Calu3 (cell line): ENCODE results near the gene CCDC34. TPM values are rescaled to one million over a fixed set of nuclear protein-coding genes. Genes with fewer than 3 reads are reported as not detected.

Experiments used
- BruUV-seq: library from RNA; stranded (reverse); fragments of 400-500 nt; replicated peaks from 2 replicates; lab custom pipeline; 2021; lab: Mats Ljungman, UMichigan
- CTCF ChIA-PET: fragments of 300-600 bp; sonication (Branson Sonifier 250); formaldehyde crosslinking; loops from one replicate; lab custom pipeline; 2022; ENCODE audit warnings: antibody characterized with exemption; lab: Charles Lee
- DNase-seq: peaks from one replicate; pipeline ENCODE4 v3.0.0; 2022
- H3K27ac Mint-ChIP-seq: one replicate; pipeline ENCODE4 v1.8.0; 2022; ENCODE audit warnings: mixed read lengths; ENCODE audit not compliant: unreplicated experiment
- H3K27me3 Mint-ChIP-seq: one replicate; pipeline ENCODE4 v1.8.0; 2022; ENCODE audit warnings: mixed read lengths; ENCODE audit not compliant: unreplicated experiment
- H3K36me3 Mint-ChIP-seq: one replicate; pipeline ENCODE4 v1.8.0; 2022; ENCODE audit warnings: mild to moderate bottlenecking, moderate library complexity, mixed read lengths; ENCODE audit not compliant: insufficient read depth, unreplicated experiment
- H3K4me1 Mint-ChIP-seq: one replicate; pipeline ENCODE4 v1.8.0; 2022; ENCODE audit warnings: mild to moderate bottlenecking, low read depth, mixed read lengths; ENCODE audit not compliant: unreplicated experiment
- H3K4me3 Mint-ChIP-seq: one replicate; pipeline ENCODE4 v1.8.0; 2022; ENCODE audit warnings: mild to moderate bottlenecking, low read depth, moderate library complexity, mixed read lengths; ENCODE audit not compliant: unreplicated experiment
- H3K9me3 Mint-ChIP-seq: one replicate; pipeline ENCODE4 v1.8.0; 2022; ENCODE audit warnings: low read depth, mixed read lengths; ENCODE audit not compliant: unreplicated experiment
- CTCF ChIP-seq: fragments of 200-600 bp; IDR thresholded peaks from one replicate; pipeline ENCODE4 v1.8.0; 2022; ENCODE audit warnings: antibody characterized with exemption; ENCODE audit not compliant: unreplicated experiment
- intact Hi-C: fragments of 100-400 bp; cut with micrococcal nuclease; formaldehyde crosslinking; loops from one replicate; pipeline ENCODE4 v1.10.0; 2022; ENCODE audit not compliant: unreplicated experiment
- total RNA-seq: library from RNA; stranded (reverse); gene quantifications from 2 replicates; pipeline ENCODE4 v1.2.3, GENCODE V29; 2022

The CCDC34 gene
- total RNA-seq, 1 experiment from 2014 or later = 21.6 TPM

GRCh38 chr11:27371489-27371888 lies 8.5 kb upstream of the CCDC34 start:
- no peak overlapping the region for H3K27ac Mint-ChIP-seq
- CTCF ChIA-PET = no interaction called here
- no TSS peak for BruUV-seq
- no peak for TF ChIP-seq CTCF
- H3K36me3 Mint-ChIP-seq = no peaks in the 10 kb centered on the region
- no peak for DNase-seq
- H3K4me1 Mint-ChIP-seq = peaks cover 12% of the 10 kb centered on the region
- intact Hi-C loops = no loop called here
- no peak overlapping the region for H3K4me3 Mint-ChIP-seq
- H3K9me3 Mint-ChIP-seq = no peaks in the 10 kb centered on the region
- H3K27me3 Mint-ChIP-seq = no peaks in the 10 kb centered on the region

GRCh38 chr11:27370374-27370773 lies 7.4 kb upstream of the CCDC34 start:
- BruUV-seq = no TSS peak
- intact Hi-C loops = no loop called here
- TF ChIP-seq CTCF = no peak
- no peaks in the 10 kb centered on the region for H3K36me3 Mint-ChIP-seq
- DNase-seq = no peak
- peaks cover 12% of the 10 kb centered on the region for H3K4me1 Mint-ChIP-seq
- no peaks in the 10 kb centered on the region for H3K27me3 Mint-ChIP-seq
- H3K4me3 Mint-ChIP-seq = no peak overlapping the region
- CTCF ChIA-PET = no interaction called here
- no peak overlapping the region for H3K27ac Mint-ChIP-seq
- no peaks in the 10 kb centered on the region for H3K9me3 Mint-ChIP-seq

DNA sequence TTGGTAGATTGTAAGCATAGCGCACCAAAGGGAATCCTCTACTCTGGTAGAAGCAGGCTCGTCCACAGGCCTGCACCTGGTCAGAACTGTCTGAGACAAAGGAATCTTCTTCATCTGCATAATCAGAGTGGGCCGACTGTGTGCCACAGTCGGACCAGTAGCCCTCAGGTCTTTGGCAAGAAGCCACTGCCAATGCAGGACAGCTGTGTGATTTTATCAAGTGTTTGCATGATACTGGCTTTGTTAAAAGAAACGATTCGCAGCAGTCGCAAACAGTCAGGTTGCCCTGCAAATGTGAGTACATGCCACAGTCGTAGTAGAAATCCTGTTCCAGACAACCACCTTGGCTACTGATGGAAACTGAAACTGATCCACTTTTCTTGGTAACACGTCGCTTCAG lies 4.9 kb upstream of the CCDC34 start:
- Mint-ChIP-seq H3K4me1 (peaks cover 10% of the 10 kb centered on the region), H3K27me3 (no peaks in the 10 kb centered on the region), H3K27ac (no peak overlapping the region), H3K9me3 (no peaks in the 10 kb centered on the region), H3K4me3 (no peak overlapping the region), H3K36me3 (peaks cover 9% of the 10 kb centered on the region)
- intact Hi-C loops = no loop called here
- no TSS peak for BruUV-seq
- CTCF ChIA-PET = interaction anchor here (0.6 kb wide), 1 partner anchor 158 kb away, joined by 4 read pairs; no protein-coding TSS in a partner anchor
- no peak for TF ChIP-seq CTCF
- DNase-seq = no peak

DNA sequence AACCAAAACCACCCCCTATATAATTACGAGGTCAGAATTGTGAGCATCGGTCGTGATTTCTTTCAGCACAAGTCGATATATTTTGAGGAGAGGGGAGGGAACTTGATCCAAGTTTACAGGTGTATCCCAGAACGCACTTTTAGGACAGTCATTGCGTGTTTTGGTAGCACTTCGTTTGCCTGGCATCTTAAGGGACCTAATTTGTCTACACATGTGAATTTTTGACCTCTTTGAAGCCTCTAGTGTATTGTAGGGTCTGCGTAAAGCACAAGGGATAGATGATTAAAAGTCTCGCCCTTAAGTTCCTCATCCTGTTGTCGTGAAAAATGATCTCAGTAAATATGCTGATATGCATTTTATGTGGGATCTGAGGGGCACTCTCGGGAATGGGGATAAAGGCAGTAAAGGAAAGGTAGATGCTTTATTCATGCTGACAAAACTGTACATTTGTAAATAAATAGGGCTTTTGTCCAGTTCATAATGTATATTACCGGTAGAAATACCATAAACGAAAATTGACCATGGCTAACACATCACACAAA lies 632 bp upstream of the CCDC34 start:
- no peak for TF ChIP-seq CTCF
- no TSS peak for BruUV-seq
- CTCF ChIA-PET = interaction anchor here (1.3 to 1.9 kb wide), 2 partner anchors 109 to 122 kb away, joined by 4 to 6 read pairs; partner anchors contain the start of gene LGR4
- H3K4me3 Mint-ChIP-seq = peak overlapping the region; percentile 97
- H3K27ac Mint-ChIP-seq = peak overlapping the region; percentile 82
- no peak for DNase-seq
- peaks cover 16% of the 10 kb centered on the region for H3K36me3 Mint-ChIP-seq
- H3K27me3 Mint-ChIP-seq = no peaks in the 10 kb centered on the region
- intact Hi-C loops = loop anchor here (2.0 to 5.0 kb wide), 3 partner anchors 25 to 181 kb away; no protein-coding TSS in a partner anchor
- no peaks in the 10 kb centered on the region for H3K9me3 Mint-ChIP-seq
- peaks cover 34% of the 10 kb centered on the region for H3K4me1 Mint-ChIP-seq
